Measurements from ENCODE around the gene STX12.

DNA sequence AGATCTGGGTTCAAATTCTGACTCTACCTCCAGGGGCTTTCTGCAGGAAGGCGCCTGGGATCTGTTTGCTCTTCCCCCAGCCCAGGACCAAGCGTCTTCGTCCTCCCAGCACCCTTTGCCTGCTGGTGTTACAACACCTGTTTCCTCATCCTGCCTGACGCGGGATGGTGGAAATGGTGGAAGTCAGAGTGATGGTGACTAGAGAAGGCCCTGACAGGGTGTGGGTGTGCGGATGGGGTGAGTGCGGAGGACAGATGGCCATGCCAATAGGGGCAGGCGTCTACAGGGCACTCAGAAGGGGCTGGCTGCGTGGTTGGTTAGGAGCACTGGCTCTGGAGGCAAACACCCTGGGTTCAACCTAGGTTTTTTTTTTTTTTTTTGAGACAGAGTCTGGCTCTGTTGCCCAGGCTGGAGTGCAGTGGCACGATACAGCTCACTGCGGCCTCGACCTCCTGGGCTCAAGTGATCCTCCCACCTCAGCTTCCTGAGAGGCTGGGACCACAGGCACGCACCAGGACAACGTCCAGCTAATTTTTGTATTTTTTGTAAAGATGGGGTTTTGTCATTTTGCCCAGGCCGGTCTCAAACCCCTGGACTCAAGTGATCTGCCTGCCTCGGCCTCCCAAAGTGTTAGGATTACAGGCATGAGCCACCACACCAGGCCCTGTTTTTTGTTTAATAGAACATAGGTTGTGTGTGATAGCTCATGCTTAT lies 100.8 kb downstream of the STX12 start:
- no peak for TF ChIP-seq POLR2AphosphoS5 (IDR thresholded peaks at IDR 0.05; ENCODE audit: low read depth, low read length)
- TF ChIP-seq, protein P1, sequence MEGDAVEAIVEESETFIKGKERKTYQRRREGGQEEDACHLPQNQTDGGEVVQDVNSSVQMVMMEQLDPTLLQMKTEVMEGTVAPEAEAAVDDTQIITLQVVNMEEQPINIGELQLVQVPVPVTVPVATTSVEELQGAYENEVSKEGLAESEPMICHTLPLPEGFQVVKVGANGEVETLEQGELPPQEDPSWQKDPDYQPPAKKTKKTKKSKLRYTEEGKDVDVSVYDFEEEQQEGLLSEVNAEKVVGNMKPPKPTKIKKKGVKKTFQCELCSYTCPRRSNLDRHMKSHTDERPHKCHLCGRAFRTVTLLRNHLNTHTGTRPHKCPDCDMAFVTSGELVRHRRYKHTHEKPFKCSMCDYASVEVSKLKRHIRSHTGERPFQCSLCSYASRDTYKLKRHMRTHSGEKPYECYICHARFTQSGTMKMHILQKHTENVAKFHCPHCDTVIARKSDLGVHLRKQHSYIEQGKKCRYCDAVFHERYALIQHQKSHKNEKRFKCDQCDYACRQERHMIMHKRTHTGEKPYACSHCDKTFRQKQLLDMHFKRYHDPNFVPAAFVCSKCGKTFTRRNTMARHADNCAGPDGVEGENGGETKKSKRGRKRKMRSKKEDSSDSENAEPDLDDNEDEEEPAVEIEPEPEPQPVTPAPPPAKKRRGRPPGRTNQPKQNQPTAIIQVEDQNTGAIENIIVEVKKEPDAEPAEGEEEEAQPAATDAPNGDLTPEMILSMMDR (IDR thresholded peaks at IDR 0.05) = no peak
- no peak for TF ChIP-seq MXI1 (IDR thresholded peaks at IDR 0.05; ENCODE audit: low read depth, low read length)
- no peak for TF ChIP-seq TCF12 (IDR thresholded peaks at IDR 0.05)
- no peak for TF ChIP-seq EP300 (IDR thresholded peaks at IDR 0.05; ENCODE audit: borderline replicate concordance in 1 of 2, low read depth in 1 of 2, low read length in 1 of 2)
- no peak for TF ChIP-seq FOXM1 (IDR thresholded peaks at IDR 0.05; ENCODE audit: low read depth)
- no peak for TF ChIP-seq NFIC (IDR thresholded peaks at IDR 0.05; ENCODE audit: borderline replicate concordance)
- TF ChIP-seq TAF1 (IDR thresholded peaks at IDR 0.05; ENCODE audit: borderline replicate concordance, low read depth, low read length) = no peak
- TF ChIP-seq EZH2phosphoT487 (IDR thresholded peaks at IDR 0.05; ENCODE audit: borderline replicate concordance, low read depth) = no peak
- no peak for TF ChIP-seq FOXJ3 (CRISPR knock-in tag; IDR thresholded peaks at IDR 0.05)
- TF ChIP-seq, protein P2, sequence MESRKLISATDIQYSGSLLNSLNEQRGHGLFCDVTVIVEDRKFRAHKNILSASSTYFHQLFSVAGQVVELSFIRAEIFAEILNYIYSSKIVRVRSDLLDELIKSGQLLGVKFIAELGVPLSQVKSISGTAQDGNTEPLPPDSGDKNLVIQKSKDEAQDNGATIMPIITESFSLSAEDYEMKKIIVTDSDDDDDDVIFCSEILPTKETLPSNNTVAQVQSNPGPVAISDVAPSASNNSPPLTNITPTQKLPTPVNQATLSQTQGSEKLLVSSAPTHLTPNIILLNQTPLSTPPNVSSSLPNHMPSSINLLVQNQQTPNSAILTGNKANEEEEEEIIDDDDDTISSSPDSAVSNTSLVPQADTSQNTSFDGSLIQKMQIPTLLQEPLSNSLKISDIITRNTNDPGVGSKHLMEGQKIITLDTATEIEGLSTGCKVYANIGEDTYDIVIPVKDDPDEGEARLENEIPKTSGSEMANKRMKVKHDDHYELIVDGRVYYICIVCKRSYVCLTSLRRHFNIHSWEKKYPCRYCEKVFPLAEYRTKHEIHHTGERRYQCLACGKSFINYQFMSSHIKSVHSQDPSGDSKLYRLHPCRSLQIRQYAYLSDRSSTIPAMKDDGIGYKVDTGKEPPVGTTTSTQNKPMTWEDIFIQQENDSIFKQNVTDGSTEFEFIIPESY (IDR thresholded peaks at IDR 0.05; ENCODE audit: borderline replicate concordance, low read depth) = no peak

Measured in SK-N-SH (cell line).